Panc1 (cell line): ENCODE results near the gene LAIR1.

Experiments
- POLR2AphosphoS5 ChIP-seq: IDR thresholded peaks from 2 replicates; pipeline ENCODE4 v1.6.1; 2012; ENCODE audit warnings: mild to moderate bottlenecking, low read depth, low read length, moderate library complexity
- SIN3A ChIP-seq: IDR thresholded peaks from 2 replicates; pipeline ENCODE4 v1.6.1; 2012; ENCODE audit warnings: low read depth, mild to moderate bottlenecking, low read length, moderate library complexity, borderline replicate concordance; ENCODE audit not compliant: insufficient read depth
- TCF7L2 ChIP-seq: IDR thresholded peaks from 2 replicates; pipeline ENCODE4 v1.6.1; 2011; ENCODE audit warnings: mild to moderate bottlenecking, low read depth, low read length, inconsistent platforms
- TF ChIP-seq, protein P1 (sequence below): fragments of 450-650 bp; IDR thresholded peaks from 2 replicates; pipeline ENCODE4 v1.5.1; 2017; ENCODE audit warnings: mild to moderate bottlenecking
- TF ChIP-seq, protein P2 (sequence below), 2 experiments: IDR thresholded peaks; 2 replicates each; pipeline ENCODE4 v1.6.1; 2011 to 2012; ENCODE audit warnings: low read depth in 2 of 2, control low read depth in 1 of 2, low read length in 1 of 2, mild to moderate bottlenecking in 1 of 2, moderate library complexity in 1 of 2; ENCODE audit not compliant: insufficient read depth in 1 of 2

DNA sequence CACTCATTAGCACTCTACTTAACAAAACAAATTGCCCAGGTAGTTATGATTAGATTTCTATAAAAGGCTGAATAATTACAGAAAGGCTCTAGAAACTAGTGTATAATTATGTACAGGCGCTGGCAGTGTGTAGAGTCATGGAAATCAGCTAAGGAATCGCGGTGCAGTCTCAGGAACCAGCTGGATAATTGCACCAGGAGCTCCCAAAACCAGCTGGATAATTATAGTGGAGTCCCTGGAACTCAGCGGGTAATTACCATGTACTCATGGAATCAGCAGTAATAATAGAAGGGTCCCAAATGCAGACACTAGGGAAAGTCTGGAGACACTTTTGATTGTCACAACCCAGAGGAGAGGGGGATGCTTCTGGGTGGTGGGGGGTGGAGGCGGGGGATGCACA lies 27.4 kb upstream of the LAIR1 start:
- TF ChIP-seq, protein P1, sequence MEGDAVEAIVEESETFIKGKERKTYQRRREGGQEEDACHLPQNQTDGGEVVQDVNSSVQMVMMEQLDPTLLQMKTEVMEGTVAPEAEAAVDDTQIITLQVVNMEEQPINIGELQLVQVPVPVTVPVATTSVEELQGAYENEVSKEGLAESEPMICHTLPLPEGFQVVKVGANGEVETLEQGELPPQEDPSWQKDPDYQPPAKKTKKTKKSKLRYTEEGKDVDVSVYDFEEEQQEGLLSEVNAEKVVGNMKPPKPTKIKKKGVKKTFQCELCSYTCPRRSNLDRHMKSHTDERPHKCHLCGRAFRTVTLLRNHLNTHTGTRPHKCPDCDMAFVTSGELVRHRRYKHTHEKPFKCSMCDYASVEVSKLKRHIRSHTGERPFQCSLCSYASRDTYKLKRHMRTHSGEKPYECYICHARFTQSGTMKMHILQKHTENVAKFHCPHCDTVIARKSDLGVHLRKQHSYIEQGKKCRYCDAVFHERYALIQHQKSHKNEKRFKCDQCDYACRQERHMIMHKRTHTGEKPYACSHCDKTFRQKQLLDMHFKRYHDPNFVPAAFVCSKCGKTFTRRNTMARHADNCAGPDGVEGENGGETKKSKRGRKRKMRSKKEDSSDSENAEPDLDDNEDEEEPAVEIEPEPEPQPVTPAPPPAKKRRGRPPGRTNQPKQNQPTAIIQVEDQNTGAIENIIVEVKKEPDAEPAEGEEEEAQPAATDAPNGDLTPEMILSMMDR = no peak
- TF ChIP-seq SIN3A = no peak
- no peak for TF ChIP-seq POLR2AphosphoS5
- no peak for TF ChIP-seq TCF7L2
- TF ChIP-seq, protein P2, sequence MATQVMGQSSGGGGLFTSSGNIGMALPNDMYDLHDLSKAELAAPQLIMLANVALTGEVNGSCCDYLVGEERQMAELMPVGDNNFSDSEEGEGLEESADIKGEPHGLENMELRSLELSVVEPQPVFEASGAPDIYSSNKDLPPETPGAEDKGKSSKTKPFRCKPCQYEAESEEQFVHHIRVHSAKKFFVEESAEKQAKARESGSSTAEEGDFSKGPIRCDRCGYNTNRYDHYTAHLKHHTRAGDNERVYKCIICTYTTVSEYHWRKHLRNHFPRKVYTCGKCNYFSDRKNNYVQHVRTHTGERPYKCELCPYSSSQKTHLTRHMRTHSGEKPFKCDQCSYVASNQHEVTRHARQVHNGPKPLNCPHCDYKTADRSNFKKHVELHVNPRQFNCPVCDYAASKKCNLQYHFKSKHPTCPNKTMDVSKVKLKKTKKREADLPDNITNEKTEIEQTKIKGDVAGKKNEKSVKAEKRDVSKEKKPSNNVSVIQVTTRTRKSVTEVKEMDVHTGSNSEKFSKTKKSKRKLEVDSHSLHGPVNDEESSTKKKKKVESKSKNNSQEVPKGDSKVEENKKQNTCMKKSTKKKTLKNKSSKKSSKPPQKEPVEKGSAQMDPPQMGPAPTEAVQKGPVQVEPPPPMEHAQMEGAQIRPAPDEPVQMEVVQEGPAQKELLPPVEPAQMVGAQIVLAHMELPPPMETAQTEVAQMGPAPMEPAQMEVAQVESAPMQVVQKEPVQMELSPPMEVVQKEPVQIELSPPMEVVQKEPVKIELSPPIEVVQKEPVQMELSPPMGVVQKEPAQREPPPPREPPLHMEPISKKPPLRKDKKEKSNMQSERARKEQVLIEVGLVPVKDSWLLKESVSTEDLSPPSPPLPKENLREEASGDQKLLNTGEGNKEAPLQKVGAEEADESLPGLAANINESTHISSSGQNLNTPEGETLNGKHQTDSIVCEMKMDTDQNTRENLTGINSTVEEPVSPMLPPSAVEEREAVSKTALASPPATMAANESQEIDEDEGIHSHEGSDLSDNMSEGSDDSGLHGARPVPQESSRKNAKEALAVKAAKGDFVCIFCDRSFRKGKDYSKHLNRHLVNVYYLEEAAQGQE (IDR thresholded peaks at IDR 0.05; ENCODE audit: insufficient read depth in 1 of 2, low read depth in 2 of 2, low read length in 1 of 2) = no peak
